Neural progenitor cell (in vitro differentiated cells): ENCODE data around the gene LTBP1.

ENCODE experiments used
- EZH2phosphoT487 ChIP-seq: fragments of 200-600 bp; sonication (generic); IDR thresholded peaks from 2 replicates; pipeline ENCODE4 v1.6.1; 2017; ENCODE audit warnings: antibody characterized with exemption
- TF ChIP-seq, protein P1 (sequence below): fragments of 200-600 bp; sonication (generic); IDR thresholded peaks from 2 replicates; pipeline ENCODE4 v1.5.1; 2017; ENCODE audit warnings: antibody characterized with exemption, mild to moderate bottlenecking

DNA sequence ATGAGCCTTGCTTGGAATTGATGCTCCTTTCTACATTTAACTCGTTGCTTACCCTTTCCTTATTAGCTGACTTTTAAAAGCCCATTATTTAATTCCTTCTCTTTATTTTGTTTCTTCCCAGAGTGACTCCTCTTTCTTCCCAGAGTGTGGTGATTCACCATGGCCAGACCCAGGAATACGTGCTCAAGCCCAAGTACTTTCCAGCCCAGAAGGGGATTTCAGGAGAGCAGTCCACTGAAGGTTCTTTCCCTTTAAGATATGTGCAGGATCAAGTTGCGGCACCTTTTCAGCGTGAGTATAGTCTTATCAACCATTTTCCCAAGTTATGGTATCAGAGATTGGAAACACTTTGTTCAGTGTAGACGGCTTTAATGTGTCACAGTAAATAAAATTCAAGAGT is 163.7 kb downstream of the LTBP1 start:
- TF ChIP-seq EZH2phosphoT487: no peak
- TF ChIP-seq, protein P1, sequence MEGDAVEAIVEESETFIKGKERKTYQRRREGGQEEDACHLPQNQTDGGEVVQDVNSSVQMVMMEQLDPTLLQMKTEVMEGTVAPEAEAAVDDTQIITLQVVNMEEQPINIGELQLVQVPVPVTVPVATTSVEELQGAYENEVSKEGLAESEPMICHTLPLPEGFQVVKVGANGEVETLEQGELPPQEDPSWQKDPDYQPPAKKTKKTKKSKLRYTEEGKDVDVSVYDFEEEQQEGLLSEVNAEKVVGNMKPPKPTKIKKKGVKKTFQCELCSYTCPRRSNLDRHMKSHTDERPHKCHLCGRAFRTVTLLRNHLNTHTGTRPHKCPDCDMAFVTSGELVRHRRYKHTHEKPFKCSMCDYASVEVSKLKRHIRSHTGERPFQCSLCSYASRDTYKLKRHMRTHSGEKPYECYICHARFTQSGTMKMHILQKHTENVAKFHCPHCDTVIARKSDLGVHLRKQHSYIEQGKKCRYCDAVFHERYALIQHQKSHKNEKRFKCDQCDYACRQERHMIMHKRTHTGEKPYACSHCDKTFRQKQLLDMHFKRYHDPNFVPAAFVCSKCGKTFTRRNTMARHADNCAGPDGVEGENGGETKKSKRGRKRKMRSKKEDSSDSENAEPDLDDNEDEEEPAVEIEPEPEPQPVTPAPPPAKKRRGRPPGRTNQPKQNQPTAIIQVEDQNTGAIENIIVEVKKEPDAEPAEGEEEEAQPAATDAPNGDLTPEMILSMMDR: no peak
